HG02981 (cell line): ENCODE data around the gene DNAJC3.

Source experiments
- ATAC-seq: cut with Tn5 transposase; IDR thresholded peaks from one replicate; pipeline ENCODE4 v1.9.1; 2021; ENCODE audit warnings: mild to moderate bottlenecking, moderate library complexity; ENCODE audit not compliant: unreplicated experiment

Gene DNAJC3

DNA sequence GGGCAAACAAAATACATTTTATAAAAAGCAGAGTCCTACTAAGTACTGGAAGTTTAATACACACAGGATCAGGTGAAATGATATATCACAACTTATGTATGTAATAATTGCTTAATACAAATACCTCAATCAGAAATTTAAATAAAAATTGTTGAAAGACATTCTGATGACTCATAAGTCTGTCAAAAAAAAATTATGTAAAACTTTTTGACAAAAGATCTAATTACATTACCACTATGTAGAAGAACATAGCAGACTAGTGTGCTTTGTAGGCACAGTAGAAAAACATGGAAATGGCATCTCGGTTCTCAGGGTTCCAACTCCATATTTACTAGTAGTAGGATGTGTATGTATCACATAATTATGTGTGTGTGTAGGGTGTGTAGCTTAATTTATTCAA, 156.2 kb downstream of the DNAJC3 start:
- ATAC-seq = no peak

DNA sequence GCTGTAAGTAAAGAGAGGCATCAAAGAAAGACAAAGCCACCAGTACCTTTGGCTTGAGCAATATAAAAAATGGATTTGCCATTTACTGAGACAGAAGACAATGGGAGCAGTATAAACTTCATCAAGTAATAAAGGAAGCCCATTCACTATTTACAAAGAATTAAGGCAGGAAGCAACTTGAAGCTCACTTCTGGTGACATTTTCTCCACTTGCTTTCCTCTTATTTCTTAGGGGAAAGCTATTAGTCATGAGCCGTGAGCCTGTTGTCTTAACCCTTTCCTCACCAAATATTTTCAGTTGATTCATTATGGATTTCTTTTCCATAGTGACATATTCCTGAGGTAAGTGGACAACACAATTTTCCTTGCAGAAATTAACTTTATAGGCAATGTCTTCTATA, 156.8 kb downstream of the DNAJC3 start:
- no peak for ATAC-seq

DNA sequence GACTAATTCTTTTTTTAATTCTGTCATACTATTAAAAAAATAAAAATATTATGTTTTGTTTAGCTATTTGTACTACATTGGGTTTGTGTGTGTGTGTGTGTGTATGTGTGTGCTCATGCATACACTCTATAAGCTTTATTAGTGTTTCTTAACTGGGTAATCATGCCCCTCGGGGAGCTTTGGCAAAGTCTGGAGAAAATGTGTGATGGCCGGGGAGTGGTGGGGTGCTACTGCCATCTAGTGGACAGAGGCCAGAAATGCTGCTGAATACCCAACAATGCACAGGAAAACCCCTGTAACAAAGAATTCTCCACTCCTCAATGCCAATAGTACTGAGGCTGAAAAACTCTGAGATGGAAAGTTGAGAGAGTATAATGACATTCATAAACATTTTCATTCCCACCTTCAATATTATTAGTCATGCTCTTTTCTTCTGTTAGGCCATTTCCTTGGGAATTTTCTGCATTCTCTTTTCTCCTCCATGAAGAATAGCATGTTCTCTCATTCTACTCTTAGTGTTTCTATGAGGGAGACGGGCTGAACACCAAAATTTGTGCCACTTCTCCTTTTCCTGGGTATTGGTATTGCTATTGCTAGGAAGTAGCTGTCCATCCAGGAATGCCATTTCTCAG, 157.3 kb downstream of the DNAJC3 start:
- peak; percentile 85 for ATAC-seq

DNA sequence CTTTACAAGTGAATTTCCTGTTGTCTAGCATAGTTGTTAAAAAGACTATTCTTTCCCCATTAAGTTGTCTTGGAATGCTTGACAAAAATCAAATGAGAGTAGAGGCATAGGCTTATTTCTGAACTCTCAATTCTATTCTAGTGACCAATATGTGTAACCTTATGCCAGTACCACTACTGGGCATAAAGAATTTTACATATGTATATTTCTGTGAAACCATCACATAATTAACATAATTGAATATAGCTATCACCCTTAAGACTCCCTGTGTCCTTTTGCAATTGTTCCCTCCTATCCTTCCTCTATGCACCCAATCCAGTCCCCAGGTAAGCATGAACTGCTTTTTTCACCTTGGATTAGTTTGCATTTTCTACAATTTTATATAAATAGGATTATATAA, 165.0 kb downstream of the DNAJC3 start:
- ATAC-seq = no peak

DNA sequence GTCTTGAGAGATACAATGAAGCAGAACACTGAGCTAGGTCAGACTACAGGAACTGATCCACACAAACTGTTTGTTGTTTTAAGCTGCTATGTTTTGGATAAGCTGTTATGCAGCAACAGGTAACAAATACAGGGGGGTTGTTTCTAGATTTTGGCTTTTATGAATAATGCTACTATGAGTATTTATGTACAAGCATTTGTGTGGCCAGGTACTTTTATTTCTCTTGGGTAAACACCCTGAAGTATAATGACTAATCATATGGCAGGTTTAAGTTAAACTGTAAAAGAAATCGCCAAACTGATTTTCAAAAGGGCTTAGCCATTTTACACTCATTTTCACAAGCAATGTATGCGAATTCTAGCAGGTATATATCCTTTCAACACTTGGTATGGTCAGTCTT, 166.0 kb downstream of the DNAJC3 start:
- ATAC-seq = no peak
